MM.1S (cell line): ENCODE measurements around the gene RYR2.

Source experiments
- CTCF ChIP-seq: fragments of 300-600 bp; sonication (generic); IDR thresholded peaks from 2 replicates; pipeline ENCODE4 v1.5.1; 2016; ENCODE audit warnings: antibody characterized with exemption, low read length, mixed read lengths
- EZH2 ChIP-seq: fragments of 300-600 bp; sonication (generic); optimal IDR thresholded peaks from 2 replicates; pipeline ENCODE3; 2017; ENCODE audit warnings: low read depth, mild to moderate bottlenecking, antibody characterized with exemption, low read length, mixed read lengths
- EZH2phosphoT487 ChIP-seq: fragments of 300-600 bp; sonication (generic); IDR thresholded peaks from 2 replicates; pipeline ENCODE4 v1.6.1; 2018; ENCODE audit warnings: antibody characterized with exemption, low read length

GRCh38 chr1:237074371-237075117 lies 32.6 kb downstream of the RYR2 start:
- TF ChIP-seq CTCF (no peak), EZH2 (no peak), EZH2phosphoT487 (no peak)
